Measurements from ENCODE around the gene RPP14. TPM values are rescaled to one million over a fixed set of nuclear protein-coding genes. Genes with fewer than 3 reads are reported as not detected.
"Not testable (repeated sequence)": the region's sequence is repeated elsewhere in the genome, so short reads cannot be mapped to it uniquely, and the experiment has no call there.

RPP14 gene
- total RNA-seq, 2 experiments from 2014 or later: 17.7 to 19.7 TPM

- CTCF ChIA-PET: interaction anchor here (1.0 kb wide), 1 partner anchor 94 kb away, joined by 3 read pairs; no protein-coding TSS in a partner anchor
- Mint-ChIP-seq H3K36me3 (ENCODE audit: low read depth) (peaks cover 61% of the 10 kb centered on the region), H3K4me1 (ENCODE audit: low read depth) (no peaks in the 10 kb centered on the region), H3K4me3 (no peak overlapping the region), H3K9me3 (peaks cover 2% of the 10 kb centered on the region), H3K27me3 (no peaks in the 10 kb centered on the region), H3K27ac (no peak overlapping the region)
- intact Hi-C loops (cut with DNase I, micrococcal nuclease): no loop called here
- Histone ChIP-seq H3K4me1 (ENCODE audit: insufficient read depth, low read length) (no peaks in the 10 kb centered on the region), H3K27me3 (ENCODE audit: control insufficient read depth in 1 of 2, insufficient read depth in 2 of 2, low read length in 2 of 2) (no peaks in the 10 kb centered on the region), H3K27ac (ENCODE audit: low read depth in 1 of 2, low read length in 2 of 2) (no peak overlapping the region), H3K9me3 (ENCODE audit: control insufficient read depth in 1 of 2, insufficient read depth in 1 of 2, low read length in 2 of 2) (no peaks in the 10 kb centered on the region), H3K4me3 (ENCODE audit: low read length) (no peak overlapping the region), H3K36me3 (ENCODE audit: insufficient read depth, low read length) (peaks cover 3% of the 10 kb centered on the region)
- POLR2A ChIA-PET: interaction anchor here (1.0 kb wide), 1 partner anchor 15 kb away, joined by 3 read pairs; no protein-coding TSS in a partner anchor
- TF ChIP-seq, protein P1, sequence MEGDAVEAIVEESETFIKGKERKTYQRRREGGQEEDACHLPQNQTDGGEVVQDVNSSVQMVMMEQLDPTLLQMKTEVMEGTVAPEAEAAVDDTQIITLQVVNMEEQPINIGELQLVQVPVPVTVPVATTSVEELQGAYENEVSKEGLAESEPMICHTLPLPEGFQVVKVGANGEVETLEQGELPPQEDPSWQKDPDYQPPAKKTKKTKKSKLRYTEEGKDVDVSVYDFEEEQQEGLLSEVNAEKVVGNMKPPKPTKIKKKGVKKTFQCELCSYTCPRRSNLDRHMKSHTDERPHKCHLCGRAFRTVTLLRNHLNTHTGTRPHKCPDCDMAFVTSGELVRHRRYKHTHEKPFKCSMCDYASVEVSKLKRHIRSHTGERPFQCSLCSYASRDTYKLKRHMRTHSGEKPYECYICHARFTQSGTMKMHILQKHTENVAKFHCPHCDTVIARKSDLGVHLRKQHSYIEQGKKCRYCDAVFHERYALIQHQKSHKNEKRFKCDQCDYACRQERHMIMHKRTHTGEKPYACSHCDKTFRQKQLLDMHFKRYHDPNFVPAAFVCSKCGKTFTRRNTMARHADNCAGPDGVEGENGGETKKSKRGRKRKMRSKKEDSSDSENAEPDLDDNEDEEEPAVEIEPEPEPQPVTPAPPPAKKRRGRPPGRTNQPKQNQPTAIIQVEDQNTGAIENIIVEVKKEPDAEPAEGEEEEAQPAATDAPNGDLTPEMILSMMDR (IDR thresholded peaks at IDR 0.05): no peak
- DNase-seq: peak in 2 of 14 experiments; percentile 16 to 23
- no peak for ATAC-seq (ENCODE audit: poor library complexity)
Observed at GRCh38 chr3:58271901-58272501, 34.0 kb upstream of the RPP14 start.

GRCh38 chr3:58272891-58273290, 33.2 kb upstream of the RPP14 start:
- Mint-ChIP-seq H3K36me3 (ENCODE audit: low read depth) (peaks cover 54% of the 10 kb centered on the region), H3K27ac (no peak overlapping the region), H3K4me1 (ENCODE audit: low read depth) (no peaks in the 10 kb centered on the region), H3K9me3 (peaks cover 2% of the 10 kb centered on the region), H3K27me3 (no peaks in the 10 kb centered on the region), H3K4me3 (no peak overlapping the region)
- H3K36me3 ChIP-seq (ENCODE audit: insufficient read depth, low read length): peaks cover 3% of the 10 kb centered on the region
- intact Hi-C loops (cut with DNase I, micrococcal nuclease): no loop called here
- H3K4me1 ChIP-seq (ENCODE audit: insufficient read depth, low read length): no peaks in the 10 kb centered on the region
- H3K27ac ChIP-seq (ENCODE audit: low read depth in 1 of 2, low read length in 2 of 2): no peak overlapping the region
- DNase-seq (no peak), ATAC-seq (ENCODE audit: poor library complexity) (no peak)
- ChIA-PET POLR2A (no interaction called here), CTCF (no interaction called here)
- no peaks in the 10 kb centered on the region for H3K27me3 ChIP-seq (ENCODE audit: control insufficient read depth in 1 of 2, insufficient read depth in 2 of 2, low read length in 2 of 2)
- no peaks in the 10 kb centered on the region for H3K9me3 ChIP-seq (ENCODE audit: control insufficient read depth in 1 of 2, insufficient read depth in 1 of 2, low read length in 2 of 2)
- TF ChIP-seq, protein P1 (IDR thresholded peaks at IDR 0.05): no peak
- H3K4me3 ChIP-seq (ENCODE audit: low read length): no peak overlapping the region

DNA sequence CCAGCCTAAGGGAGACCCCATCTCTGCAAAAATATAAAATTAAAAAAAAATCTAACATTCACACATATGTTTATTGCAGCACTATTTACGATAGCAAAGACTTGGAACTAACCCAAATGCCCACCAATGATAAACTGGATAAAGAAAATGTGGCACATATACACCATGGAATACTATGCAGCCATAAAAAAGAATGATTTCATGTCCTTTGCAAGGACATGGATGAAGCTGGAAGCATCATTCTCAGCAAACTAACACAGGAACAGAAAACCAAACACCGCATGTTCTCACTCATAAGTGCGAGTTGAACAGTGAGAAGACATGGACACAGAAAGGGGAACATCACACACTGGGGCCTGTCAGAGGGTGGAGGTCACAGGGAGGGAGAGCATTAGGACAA, 32.7 kb upstream of the RPP14 start:
- H3K27me3 Mint-ChIP-seq; H3K4me3 ChIP-seq (ENCODE audit: low read length); H3K4me1 Mint-ChIP-seq (ENCODE audit: low read depth); H3K27me3 ChIP-seq (ENCODE audit: control insufficient read depth in 1 of 2, insufficient read depth in 2 of 2, low read length in 2 of 2); H3K4me1 ChIP-seq (ENCODE audit: insufficient read depth, low read length); H3K4me3 Mint-ChIP-seq; ATAC-seq (ENCODE audit: poor library complexity); H3K27ac ChIP-seq (ENCODE audit: low read depth in 1 of 2, low read length in 2 of 2); H3K27ac Mint-ChIP-seq; intact Hi-C loops (cut with DNase I, micrococcal nuclease); DNase-seq; POLR2A ChIA-PET; H3K9me3 Mint-ChIP-seq; CTCF ChIA-PET; H3K9me3 ChIP-seq (ENCODE audit: control insufficient read depth in 1 of 2, insufficient read depth in 1 of 2, low read length in 2 of 2); H3K36me3 ChIP-seq (ENCODE audit: insufficient read depth, low read length): not testable (repeated sequence)
- peaks cover 55% of the 10 kb centered on the region for H3K36me3 Mint-ChIP-seq (ENCODE audit: low read depth)

DNA sequence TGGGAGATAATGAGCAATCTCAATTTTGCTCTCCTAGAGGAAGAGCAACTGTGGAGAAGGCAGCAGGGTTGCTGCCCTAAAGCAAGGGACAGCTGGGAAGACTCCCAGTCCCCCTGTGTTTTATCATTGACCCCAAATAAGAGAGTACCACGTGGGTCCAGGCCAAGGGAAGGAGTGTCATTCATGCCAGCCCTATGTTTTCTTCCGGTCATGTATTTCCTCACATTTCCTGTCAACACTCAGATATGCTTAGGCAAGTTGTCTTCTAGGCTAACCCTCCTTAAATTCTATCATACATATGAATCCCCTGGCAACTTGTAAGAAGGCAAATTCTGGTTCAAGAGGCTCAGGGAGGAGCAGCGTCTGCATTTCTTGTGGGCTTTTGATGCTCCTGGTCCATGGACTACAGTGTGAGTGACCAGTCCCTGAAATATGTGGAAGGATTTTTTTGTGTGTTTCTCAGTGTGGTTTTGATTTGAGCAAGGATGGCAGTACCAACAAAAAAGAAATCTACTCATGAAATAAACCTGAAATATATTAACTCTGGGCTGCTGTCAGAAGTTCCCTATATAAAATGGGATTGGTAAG, 31.9 kb upstream of the RPP14 start:
- POLR2A ChIA-PET: no interaction called here
- Histone ChIP-seq H3K4me3 (ENCODE audit: low read length) (no peak overlapping the region), H3K4me1 (ENCODE audit: insufficient read depth, low read length) (no peaks in the 10 kb centered on the region), H3K9me3 (ENCODE audit: control insufficient read depth in 1 of 2, insufficient read depth in 1 of 2, low read length in 2 of 2) (no peaks in the 10 kb centered on the region), H3K36me3 (ENCODE audit: insufficient read depth, low read length) (peaks cover 3% of the 10 kb centered on the region), H3K27me3 (ENCODE audit: control insufficient read depth in 1 of 2, insufficient read depth in 2 of 2, low read length in 2 of 2) (no peaks in the 10 kb centered on the region), H3K27ac (ENCODE audit: low read depth in 1 of 2, low read length in 2 of 2) (no peak overlapping the region)
- intact Hi-C loops (cut with DNase I, micrococcal nuclease): no loop called here
- Mint-ChIP-seq H3K27ac (no peak overlapping the region), H3K27me3 (no peaks in the 10 kb centered on the region), H3K4me1 (ENCODE audit: low read depth) (no peaks in the 10 kb centered on the region), H3K36me3 (ENCODE audit: low read depth) (peaks cover 56% of the 10 kb centered on the region), H3K9me3 (peaks cover 2% of the 10 kb centered on the region), H3K4me3 (no peak overlapping the region)
- no peak for DNase-seq
- CTCF ChIA-PET: no interaction called here
- ATAC-seq (ENCODE audit: poor library complexity): no peak
- TF ChIP-seq, protein P1 (IDR thresholded peaks at IDR 0.05): no peak
